SKM-1 treated with dmso at 0.1 percent for 144 hours (cell line): ENCODE measurements around the gene RET.

Experiments used
- DNase-seq: peaks from one replicate; lab custom pipeline; 2025; ENCODE audit not compliant: unreplicated experiment; lab: John Stamatoyannopoulos, UW

Gene RET

GRCh38 chr10:43044448-43044921, 32.4 kb upstream of the RET start:
- DNase-seq, result no peak

DNA sequence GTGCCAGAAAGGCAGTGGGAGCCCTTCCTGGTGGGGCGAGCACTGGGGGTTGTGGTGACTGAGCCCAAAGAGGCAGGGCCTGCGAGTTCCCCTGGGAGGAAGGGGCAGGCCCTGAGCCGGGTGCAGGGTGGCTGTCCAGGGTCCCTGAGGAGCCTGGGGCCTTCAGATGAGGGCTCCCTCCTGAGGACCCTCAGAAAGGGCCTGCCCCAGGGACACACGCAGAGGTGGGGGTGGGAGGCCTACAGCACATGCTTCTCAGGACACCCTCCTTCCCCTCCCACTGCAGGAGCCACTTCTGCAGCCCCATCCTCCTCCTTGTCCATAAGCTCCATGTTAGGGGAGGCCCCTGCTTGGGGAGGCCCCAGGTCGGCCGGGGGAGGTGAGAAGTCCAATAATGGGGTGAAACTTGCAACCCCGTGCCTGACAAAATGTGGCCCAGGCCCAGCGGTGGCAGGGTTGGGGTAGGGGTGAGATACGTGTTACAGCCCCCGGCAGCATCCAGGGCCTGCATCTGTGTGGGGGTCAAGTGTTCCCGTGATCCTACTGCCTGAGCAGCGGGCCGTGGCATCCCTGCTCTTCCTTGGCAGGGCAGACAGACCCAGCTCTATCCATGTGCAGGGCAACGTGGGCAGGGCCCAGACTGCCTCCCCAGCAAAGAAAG, 31.8 kb upstream of the RET start:
- DNase-seq, result no peak

- DNase-seq, result no peak
Observed at GRCh38 chr10:43045631-43046287, 31.1 kb upstream of the RET start.

- DNase-seq, result no peak
Observed at GRCh38 chr10:43046288-43046991, 30.4 kb upstream of the RET start.

DNA sequence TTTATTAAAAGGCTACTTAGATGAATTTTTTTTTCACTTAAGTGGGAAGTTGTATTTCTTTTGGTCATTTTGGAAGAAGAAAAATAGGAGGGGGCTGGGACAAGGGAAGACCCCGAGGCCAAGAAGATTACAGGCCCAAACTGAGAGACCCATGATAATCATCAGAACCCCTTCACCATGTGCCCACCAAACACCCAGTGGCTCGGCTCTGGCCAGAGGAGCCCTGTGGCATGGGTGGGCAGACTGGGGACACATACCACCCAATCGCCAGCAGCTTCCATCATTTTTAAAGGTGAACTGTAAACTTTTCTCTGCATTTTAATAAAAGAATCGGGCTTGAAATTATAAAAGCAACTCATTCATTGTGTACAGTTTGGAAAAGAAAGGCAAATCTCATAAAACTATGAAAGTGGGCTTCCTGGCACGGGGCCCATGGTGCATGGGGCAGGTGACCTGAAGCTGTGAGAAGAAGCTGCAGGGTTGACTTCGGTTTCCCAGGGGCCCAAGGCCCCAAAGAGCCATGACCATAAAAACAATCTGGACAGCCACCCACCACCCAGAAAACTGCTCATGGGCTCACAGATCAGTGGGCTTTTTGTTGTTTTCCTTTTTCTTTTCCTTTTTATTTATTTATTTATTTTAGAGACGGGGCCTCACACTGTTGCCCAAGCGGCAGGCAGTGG, 29.4 kb upstream of the RET start:
- no peak for DNase-seq

DNA sequence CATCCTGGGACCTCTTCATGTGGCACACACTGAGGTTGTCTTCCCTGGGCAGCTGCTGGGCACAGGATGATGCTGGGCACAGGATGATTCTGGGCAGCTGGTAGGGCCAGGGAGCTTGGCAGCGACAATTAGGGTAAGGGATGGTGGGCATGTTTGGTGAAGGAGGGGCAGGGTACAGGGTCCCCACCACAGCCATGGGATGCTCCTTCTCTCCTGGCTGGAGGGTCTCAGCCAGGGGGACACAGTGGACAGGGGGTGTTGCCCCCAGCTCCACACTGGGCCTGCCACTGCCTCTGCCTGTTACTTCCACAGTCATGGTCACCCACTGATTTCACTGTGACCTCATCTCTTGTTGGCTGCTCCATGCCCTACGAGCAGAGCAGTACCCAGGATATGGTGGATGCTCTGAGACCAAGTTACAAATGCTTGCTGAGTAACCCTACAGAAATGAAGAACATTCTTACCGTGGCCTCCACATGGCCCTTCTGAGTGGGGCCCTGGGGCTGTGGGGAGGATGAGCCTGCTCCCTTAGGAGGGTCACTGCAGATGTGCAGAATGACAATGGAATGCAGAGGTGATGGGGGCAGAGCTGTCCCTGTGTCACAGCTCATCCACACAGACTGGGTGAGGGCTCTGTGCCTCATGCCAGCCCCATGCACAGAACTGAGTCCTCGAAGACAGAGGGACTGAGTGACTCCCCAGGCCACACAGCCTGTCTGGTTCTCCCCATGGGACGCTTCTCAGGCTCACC, 28.4 kb upstream of the RET start:
- DNase-seq, result no peak

- no peak for DNase-seq
Observed at GRCh38 chr10:43049081-43049551, 27.8 kb upstream of the RET start.

- DNase-seq, result no peak
Observed at GRCh38 chr10:43050011-43050410, 26.9 kb upstream of the RET start.

- DNase-seq, result no peak
Observed at GRCh38 chr10:43053825-43054224, 23.0 kb upstream of the RET start.

DNA sequence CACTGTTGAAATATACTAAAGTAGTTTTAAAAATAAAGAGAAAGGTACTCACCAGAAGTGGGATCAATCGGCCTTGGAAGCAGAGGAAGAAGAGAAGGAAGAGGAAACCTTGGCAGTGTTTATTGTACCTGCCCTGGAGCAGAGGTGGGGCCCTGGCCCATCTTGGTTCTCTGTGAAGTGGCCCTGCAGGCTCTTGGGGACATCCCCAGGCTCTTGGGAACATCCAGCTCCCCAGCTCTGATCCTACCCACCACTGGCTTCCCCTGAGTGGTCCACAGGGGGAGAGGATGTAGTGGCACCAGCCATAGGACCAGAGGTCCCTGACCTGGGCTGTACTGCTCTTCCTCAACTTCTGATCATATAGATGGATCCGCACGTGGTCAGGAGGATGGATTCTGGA, 22.3 kb upstream of the RET start:
- no peak for DNase-seq

- no peak for DNase-seq
Observed at GRCh38 chr10:43055217-43055616, 21.7 kb upstream of the RET start.

DNA sequence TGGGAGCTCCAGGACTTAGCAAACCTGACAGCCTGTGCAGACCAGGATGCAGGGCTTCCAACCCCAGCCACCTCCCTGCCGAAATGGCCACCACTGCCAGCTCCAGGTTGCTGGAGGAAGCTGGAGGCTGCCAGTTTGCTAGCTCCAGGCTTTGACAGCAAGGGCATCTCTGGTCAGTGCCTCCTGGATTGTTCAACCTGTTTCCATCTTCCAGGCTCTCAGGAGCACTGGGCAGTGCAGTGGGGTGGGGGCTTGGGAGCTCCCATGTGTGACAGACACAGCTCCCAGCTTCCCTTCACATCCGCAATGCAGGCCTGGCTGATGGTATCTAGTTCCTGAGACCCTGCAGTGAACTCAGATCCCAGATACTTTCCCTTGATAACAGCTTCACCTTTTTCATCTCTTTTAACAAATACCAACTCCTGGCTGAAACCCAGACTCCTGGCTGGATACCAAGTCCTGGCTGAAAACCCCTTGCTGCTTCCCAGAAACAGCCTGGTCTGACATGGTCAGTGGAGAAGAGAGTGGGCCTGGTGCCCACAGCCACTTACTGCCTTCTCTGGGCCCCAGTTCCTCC, 20.8 kb upstream of the RET start:
- DNase-seq, result no peak

GRCh38 chr10:43056568-43057011, 20.3 kb upstream of the RET start:
- no peak for DNase-seq

DNA sequence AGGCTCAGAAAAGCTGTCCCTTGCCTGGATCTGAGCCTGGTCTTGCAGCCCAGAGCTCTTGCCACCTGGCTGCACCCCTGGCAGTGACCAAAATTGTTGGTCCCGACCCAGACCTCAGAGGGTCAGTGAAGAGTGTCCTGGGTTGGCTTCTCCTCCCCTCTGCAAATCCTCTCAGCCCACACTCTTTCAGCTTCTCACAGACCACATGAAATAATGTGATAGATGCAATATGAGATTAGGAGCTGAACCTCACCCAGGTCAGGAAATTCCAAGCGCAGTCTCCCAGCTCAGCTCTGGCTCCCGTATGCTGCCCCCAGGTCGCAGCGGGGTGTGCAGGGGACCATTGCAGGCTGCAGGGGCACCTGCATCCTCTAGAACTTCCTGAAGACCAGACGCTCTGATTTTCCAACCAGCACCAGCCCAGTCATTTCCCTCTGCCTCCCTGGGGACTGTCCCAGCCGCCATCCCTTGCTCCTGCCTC, 19.6 kb upstream of the RET start:
- DNase-seq, result no peak

- no peak for DNase-seq
Observed at GRCh38 chr10:43057831-43058340, 19.0 kb upstream of the RET start.

DNA sequence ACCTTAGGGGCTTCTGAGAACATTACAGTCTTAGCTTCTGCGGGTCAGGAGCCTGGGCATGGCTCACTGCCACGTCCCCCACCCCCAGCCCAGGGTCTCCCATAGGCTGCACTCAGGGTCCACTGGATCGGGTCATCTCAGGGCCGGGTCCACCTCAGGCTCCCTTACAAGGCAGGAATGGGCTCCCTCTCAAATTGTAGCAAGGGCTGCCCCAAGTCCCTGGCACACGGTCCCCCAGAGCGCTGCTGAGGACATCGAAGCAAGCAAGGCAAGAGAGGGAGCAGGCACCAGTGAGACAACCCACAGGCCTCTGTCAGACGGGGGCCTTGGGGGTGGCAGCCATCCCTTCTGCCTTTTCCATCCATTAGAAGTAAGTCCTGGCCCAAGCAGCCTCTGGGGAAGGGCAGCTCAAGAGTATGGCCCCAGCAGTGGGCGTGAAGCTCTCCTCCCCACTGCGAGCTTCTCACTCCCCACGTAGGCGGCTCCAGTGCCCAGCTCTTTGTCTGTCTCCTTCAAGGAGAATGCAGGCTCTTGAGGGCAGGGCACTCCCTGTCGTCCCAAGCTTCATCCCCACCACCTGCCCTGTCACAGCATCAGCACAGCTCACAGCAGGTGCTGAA, 18.0 kb upstream of the RET start:
- DNase-seq, result no peak

- DNase-seq, result no peak
Observed at GRCh38 chr10:43059336-43059720, 17.5 kb upstream of the RET start.

DNA sequence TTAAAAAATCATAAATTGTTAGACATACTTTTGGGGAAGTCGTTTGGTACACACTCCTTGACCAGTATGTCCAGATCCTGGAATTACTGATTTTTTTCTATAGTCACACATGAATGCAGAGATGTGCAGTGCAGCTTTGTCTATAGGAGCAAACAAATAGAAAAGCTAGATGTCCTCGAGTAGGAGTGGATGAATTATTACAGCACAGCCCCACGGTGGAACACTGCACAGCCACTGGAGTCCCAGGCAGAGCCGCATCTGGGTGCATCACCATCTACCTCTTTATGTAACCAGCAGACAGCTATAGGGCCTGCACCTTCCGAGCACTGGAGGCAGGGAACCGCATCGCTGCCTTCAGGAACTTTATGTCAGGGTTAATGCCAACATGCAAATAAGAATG, 17.0 kb upstream of the RET start:
- no peak for DNase-seq

- DNase-seq, result no peak
Observed at GRCh38 chr10:43060291-43060690, 16.6 kb upstream of the RET start.

DNA sequence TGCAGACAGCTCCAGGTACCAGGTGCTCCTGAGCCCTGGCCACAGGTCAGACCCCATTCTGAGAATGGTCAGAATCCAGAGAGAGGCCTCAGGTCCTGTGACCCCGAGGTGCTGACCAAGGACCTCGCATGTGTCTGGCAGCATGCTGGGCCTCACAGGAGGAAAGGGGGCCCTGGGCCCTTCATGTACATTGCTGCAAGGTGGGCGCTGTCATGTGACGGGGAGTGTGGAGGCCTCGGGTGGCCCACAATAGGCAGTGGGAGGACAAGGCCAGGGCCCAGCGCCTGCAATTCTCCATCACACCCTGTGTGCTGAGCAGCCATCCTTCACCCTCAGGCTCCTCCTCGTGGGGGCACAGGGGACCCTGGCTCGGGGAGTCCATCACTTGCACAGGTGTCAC, 15.5 kb upstream of the RET start:
- DNase-seq, result no peak
